GM19193 (cell line): ENCODE data around the gene DCC.

ENCODE experiments used
- POLR2A ChIP-seq: IDR thresholded peaks from 4 replicates; pipeline ENCODE4 v1.6.1; 2011; ENCODE audit not compliant: insufficient read depth, insufficient read length; ENCODE audit errors: extremely low read depth

The DCC gene

DNA sequence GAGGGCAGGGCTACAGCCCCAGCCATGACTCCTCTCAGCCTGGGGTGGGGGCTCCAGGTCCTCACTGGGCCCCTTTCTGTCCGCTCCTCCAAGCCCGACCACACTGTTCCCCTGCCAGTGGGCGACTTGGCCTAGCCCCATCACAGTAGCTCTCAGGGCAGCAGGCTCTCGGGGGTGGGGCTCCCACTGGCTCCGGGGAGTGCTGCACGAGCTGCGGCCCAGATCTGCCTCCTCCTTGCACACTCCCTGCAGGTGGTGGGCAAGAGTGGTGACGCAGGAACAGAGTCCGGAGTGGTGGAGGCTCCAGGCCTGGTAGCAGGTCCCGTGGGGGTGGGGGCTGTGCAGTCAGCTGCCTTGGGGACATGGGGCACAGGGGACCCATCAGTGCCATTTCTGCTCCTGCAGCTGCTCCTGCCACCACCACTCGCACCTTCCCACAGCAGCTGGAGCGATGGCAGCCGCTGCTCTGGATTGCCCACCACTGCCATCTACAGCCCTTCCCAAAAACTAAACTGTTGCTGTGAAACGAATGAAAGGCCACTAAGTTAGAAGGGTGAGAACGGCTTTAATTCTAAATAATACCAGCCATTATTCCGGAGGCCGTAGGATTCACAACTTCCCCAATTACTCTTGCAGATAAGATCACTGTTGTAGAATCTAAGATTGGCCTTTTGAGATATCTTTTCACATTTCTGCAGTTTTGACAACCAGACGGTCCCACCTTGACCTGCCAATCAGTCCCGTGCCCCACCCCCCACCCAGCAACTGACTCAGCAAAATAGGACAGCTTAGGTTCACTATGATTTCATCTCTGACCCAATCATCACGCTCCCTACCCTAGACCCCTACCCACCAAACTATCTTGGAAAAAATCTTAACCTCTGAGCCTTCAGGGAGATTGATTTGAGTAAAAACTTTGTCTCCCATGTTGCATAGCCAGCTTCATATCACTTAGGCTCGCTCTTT, 530.2 kb downstream of the DCC start:
- no peak for TF ChIP-seq POLR2A

DNA sequence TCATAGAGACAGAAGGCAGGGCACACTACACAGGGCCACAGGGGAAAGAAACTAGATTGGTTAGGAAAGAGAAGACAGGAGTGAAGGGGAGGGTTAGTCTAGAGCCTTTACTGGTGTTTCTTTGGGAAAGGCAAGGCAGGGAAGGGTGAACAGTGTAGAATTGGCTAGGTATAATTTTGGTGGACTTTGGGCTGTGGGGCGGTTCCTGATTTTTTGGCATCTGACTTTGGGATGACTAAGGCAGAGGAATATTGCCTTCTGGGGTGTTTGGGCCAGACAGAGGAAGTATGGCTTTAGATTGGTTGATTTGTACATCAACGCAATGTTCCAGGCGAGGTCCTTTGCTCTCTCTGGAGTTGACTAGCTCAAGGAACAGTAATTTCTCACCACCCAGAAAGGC, 534.8 kb downstream of the DCC start:
- no peak for TF ChIP-seq POLR2A

DNA sequence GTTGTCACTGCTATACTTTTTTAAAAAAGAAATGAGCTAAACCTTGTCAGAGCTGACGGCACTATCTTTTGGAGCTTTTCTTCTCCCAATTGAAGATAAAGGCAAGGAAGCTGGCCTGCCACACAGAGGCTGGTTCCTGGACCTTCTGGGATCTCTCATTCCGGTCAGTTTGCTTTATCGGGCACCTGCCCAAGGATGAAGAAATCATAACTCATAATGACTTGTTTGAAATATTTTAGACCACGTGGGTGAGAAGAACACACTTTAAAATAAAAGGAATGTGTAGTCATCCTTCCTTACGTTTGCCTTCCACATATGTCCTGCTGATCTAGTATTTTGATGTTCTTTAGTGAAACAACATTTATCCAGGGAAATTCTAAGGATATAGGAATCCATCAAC, 535.7 kb downstream of the DCC start:
- TF ChIP-seq POLR2A, result no peak

DNA sequence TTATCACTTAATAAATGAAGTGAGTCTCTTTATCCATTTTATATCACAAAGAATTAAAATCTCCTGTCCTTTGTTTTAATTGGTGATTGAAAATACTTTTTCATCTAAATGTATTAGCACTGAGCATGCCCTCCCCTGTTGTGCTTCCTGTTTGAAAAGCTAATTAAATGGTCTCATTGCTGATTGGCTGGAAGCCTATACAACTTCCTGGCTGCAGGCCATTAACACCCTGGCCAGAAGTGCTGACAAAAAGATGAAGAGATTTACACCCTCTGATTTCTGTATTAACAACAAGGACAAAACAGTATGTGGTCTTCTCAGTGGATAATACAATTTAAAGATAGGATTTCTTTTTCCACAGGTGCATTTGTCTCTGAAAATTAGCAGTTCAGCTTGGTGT, 548.0 kb downstream of the DCC start:
- no peak for TF ChIP-seq POLR2A

GRCh38 chr18:52894801-52895200, 554.8 kb downstream of the DCC start:
- TF ChIP-seq POLR2A, result no peak

GRCh38 chr18:52897611-52898484, 557.9 kb downstream of the DCC start:
- no peak for TF ChIP-seq POLR2A

DNA sequence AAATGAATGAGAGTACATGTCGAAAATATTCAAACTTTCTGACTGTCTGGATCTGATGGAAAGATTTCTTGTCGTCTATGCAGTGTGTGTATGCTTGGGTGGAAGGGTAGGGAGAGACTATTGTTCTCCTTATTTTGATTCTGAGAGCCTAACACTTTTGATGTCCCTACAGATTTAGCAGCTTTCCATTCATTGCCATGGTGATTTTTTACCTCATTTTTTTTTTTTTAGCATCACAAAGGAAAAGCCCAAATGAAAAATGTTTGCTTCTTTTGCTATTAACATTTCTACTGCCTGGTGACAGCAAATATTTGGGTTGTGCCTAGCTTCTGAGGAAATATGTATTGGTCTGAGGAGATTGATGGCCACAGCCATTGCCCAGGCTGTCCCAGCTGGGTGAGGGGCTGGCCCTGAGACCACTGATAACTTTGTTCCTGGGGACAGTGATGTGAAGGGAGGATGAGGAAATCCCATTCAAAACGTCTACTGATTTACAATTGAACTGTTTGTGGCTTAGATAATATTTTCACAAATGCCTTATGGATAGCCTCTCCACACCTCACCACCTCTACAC, 558.6 kb downstream of the DCC start:
- no peak for TF ChIP-seq POLR2A

GRCh38 chr18:52902188-52902587, 562.2 kb downstream of the DCC start:
- no peak for TF ChIP-seq POLR2A

- no peak for TF ChIP-seq POLR2A
Observed at GRCh38 chr18:52903857-52904256, 563.9 kb downstream of the DCC start.

DNA sequence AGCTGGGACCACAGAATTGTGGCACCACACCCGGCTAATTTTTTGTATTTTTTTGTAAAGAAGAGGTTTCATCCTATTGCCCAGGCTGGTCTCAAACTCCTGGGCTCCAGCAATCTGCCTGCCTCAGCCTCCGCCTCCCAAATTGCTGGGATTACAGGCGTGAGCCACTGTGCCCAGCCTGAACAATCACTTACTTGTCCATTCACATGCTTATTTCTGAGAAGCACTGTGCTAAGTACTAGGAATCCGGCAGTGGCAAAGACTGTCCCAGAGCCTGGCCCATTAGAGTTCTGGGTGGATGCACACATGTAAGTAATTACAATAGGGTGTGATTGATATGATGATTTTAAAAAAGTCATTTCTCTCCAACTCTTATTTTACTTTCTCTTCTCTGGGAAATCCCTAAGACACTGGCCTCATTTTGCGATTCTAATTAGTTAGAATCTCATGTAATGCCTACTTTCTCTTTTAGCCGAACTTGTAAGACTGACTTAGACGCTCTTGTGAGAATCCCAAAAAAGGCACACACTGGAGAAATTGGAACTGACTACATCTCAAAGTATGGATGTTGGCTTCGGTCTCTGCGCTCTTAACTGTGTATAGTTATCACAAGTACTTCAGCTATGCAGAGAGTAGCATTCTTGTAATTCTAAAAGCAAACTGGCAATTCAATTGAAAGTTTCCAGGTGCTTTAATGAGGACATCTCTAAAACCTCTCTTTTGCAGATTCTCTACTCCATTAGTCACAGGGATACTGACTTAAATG, 567.7 kb downstream of the DCC start:
- no peak for TF ChIP-seq POLR2A

- no peak for TF ChIP-seq POLR2A
Observed at GRCh38 chr18:52914148-52914547, 574.2 kb downstream of the DCC start.

- TF ChIP-seq POLR2A, result no peak
Observed at GRCh38 chr18:52920665-52921064, 580.7 kb downstream of the DCC start.

GRCh38 chr18:52933356-52933755, 593.4 kb downstream of the DCC start:
- TF ChIP-seq POLR2A, result no peak

DNA sequence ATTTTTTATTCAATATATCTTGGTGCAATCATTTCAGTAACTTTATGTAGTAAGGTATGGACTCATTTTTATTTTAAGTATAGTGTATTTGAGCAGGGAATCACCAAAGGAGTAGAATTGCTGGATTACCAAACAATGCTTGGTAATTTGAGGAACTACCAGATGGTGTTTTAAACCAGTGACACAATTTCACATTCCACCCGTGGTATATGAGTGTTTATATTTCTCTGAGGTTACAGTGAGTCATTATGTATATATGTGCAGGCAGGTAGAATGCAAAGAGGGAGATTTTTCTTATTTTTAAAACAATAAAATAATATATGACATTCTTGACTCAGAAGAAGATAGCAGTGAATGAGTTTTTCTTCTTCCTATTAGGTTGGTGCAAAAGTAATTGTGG, 596.9 kb downstream of the DCC start:
- no peak for TF ChIP-seq POLR2A
